Left cardiac atrium (tissue), 4 donors: Measurements from ENCODE around the gene C2CD2. TPM values are rescaled to one million over a fixed set of nuclear protein-coding genes. Genes with fewer than 3 reads are reported as not detected.

Experiments
- ATAC-seq, 2 donors: fragments of 200-7000 bp; cut with Tn5 transposase; one replicate each; pipeline ENCODE4 v1.9.1; 2020; ENCODE audit warnings: mild to moderate bottlenecking in 2 of 2, moderate library complexity in 2 of 2
- DNase-seq: peaks from one replicate; pipeline ENCODE4 v3.0.0-alpha.2; 2020
- intact Hi-C, 2 donors: fragments of 100-400 bp; cut with DNase I; formaldehyde crosslinking; loops; one replicate each; pipeline versions ENCODE4 v1.14.1 to v1.15.1; 2022 to 2023
- total RNA-seq, 2 donors: library from RNA; stranded (reverse); fragmentation: NEBNext Ultra II Directional; extraction: Animal tissue kit (Norgen Biotek cat#: 25700); gene quantifications; one replicate each; pipeline ENCODE4 v1.2.1, GENCODE V29; 2021
- donor health status: DM: no; HTN: yes; CAD: no.
- donor health status: DM: no; HTN: yes; CAD: no; lungs with severe emphysema.
- donor health status: DM: yes; HTN: yes; CAD: no.
- donor health status: Dilated cardiomyopathy.

The C2CD2 gene
- total RNA-seq, 2 donors from 2014 or later = 16.2 to 17.1 TPM

- no peak for ATAC-seq
Measured at GRCh38 chr21:41845310-41846032, 108.3 kb downstream of the C2CD2 start.

GRCh38 chr21:41843584-41843983, 110.2 kb downstream of the C2CD2 start:
- ATAC-seq (no peak), DNase-seq (no peak)
- intact Hi-C loops = no loop called here

More at GRCh38 chr21:41845310-41846032, 108.3 kb downstream of the C2CD2 start:
- intact Hi-C loops = no loop called here
- no peak for DNase-seq

- intact Hi-C loops = no loop called here
- no peak for ATAC-seq
- DNase-seq = no peak
Measured at GRCh38 chr21:41840880-41841279, 112.9 kb downstream of the C2CD2 start.

- intact Hi-C loops = no loop called here
- ATAC-seq (no peak), DNase-seq (no peak)
Measured at GRCh38 chr21:41839387-41840000, 114.3 kb downstream of the C2CD2 start.

GRCh38 chr21:41837756-41838297, 116.0 kb downstream of the C2CD2 start:
- DNase-seq = no peak
- intact Hi-C loops = no loop called here

GRCh38 chr21:41836166-41837015, 117.4 kb downstream of the C2CD2 start:
- ATAC-seq (no peak), DNase-seq (no peak)
- intact Hi-C loops = no loop called here

More at GRCh38 chr21:41837756-41838297, 116.0 kb downstream of the C2CD2 start:
- ATAC-seq = no peak

- intact Hi-C loops = no loop called here
- DNase-seq (no peak), ATAC-seq (peak in 1 of 2 donors; percentile 30)
Measured at GRCh38 chr21:41835711-41836154, 118.1 kb downstream of the C2CD2 start.

Other genes with a start within 250 kb of the C2CD2 start
- 1 to 10 TPM; 2.7 to 3.0 TPM for gene RIPK4, start 187.0 kb downstream of the C2CD2 start, total RNA-seq
- gene PRDM15, start 74.7 kb downstream of the C2CD2 start, total RNA-seq = 1 to 10 TPM; 6.5 TPM
- 10 to 100 TPM in 1 of 2 donors, 1 to 10 TPM in 1; 5.7 to 14.7 TPM for gene ZBTB21, start 56.3 kb upstream of the C2CD2 start, total RNA-seq
- not detected for gene UMODL1, start 117.3 kb upstream of the C2CD2 start, total RNA-seq